OCI-LY1 (cell line): Measurements from ENCODE around the gene NAA35.

Source experiments
- H2AFZ ChIP-seq: fragments of 200-600 bp; sonication (generic), shearing (Covaris generic); 2 replicates; pipeline ENCODE4 v1.6.0; 2014; ENCODE audit warnings: antibody characterized with exemption, mild to moderate bottlenecking, low read length
- H3F3A ChIP-seq: fragments of 200-600 bp; sonication (generic), shearing (Covaris generic); 2 replicates; pipeline ENCODE4 v1.6.0; 2014; ENCODE audit warnings: mild to moderate bottlenecking, antibody characterized with exemption, low read length, moderate library complexity; ENCODE audit not compliant: insufficient read depth
- H3K27ac ChIP-seq: fragments of 200-600 bp; sonication (generic); 2 replicates; pipeline ENCODE4 v1.5.1; 2014; ENCODE audit warnings: low read length, mixed run types, mild to moderate bottlenecking, low read depth; ENCODE audit not compliant: poor library complexity, severe bottlenecking
- H3K27me3 ChIP-seq: fragments of 200-600 bp; sonication (generic); 2 replicates; pipeline ENCODE4 v1.6.0; 2014; ENCODE audit warnings: antibody characterized with exemption, mild to moderate bottlenecking, low read length, moderate library complexity; ENCODE audit not compliant: insufficient read depth
- H3K36me3 ChIP-seq: fragments of 200-600 bp; sonication (generic); 2 replicates; pipeline ENCODE4 v1.6.1; 2014; ENCODE audit warnings: mild to moderate bottlenecking, antibody characterized with exemption, low read length, moderate library complexity, mixed read lengths; ENCODE audit not compliant: insufficient read depth
- H3K4me1 ChIP-seq: fragments of 200-600 bp; sonication (generic); 2 replicates; pipeline ENCODE4 v1.5.1; 2014; ENCODE audit warnings: mild to moderate bottlenecking, low read length, moderate library complexity; ENCODE audit not compliant: insufficient read depth, severe bottlenecking
- H3K4me2 ChIP-seq: fragments of 200-600 bp; sonication (generic), shearing (Covaris generic); 2 replicates; pipeline ENCODE4 v1.6.1; 2014; ENCODE audit warnings: low read length
- H3K4me3 ChIP-seq: fragments of 200-600 bp; sonication (generic); 2 replicates; pipeline ENCODE4 v1.5.1; 2014; ENCODE audit warnings: low read length, low read depth, mild to moderate bottlenecking, mixed read lengths; ENCODE audit not compliant: poor library complexity, severe bottlenecking
- H3K79me2 ChIP-seq: fragments of 200-600 bp; shearing (Covaris generic); 2 replicates; pipeline ENCODE4 v1.6.1; 2016; ENCODE audit warnings: mixed run types, low read length, mixed read lengths; ENCODE audit not compliant: insufficient read depth
- H3K9ac ChIP-seq: fragments of 200-600 bp; sonication (generic), shearing (Covaris generic); 2 replicates; pipeline ENCODE4 v1.6.1; 2014; ENCODE audit warnings: mild to moderate bottlenecking, low read length, mixed read lengths
- H3K9me2 ChIP-seq: fragments of 200-600 bp; sonication (generic), shearing (Covaris generic); 2 replicates; pipeline ENCODE4 v1.6.1; 2014; ENCODE audit warnings: low read depth, mild to moderate bottlenecking, low read length, mixed read lengths
- H3K9me3 ChIP-seq: fragments of 200-600 bp; shearing (Covaris generic); 2 replicates; pipeline ENCODE4 v1.6.1; 2014; ENCODE audit warnings: low read length, mixed read lengths
- H4K20me1 ChIP-seq: fragments of 200-600 bp; sonication (generic), shearing (Covaris generic); 2 replicates; pipeline ENCODE4 v1.6.0; 2016; ENCODE audit warnings: mild to moderate bottlenecking, low read length; ENCODE audit not compliant: insufficient read depth
- CTCF ChIP-seq: fragments of 200-600 bp; sonication (generic), shearing (Covaris generic); IDR thresholded peaks from 2 replicates; pipeline ENCODE4 v1.5.1; 2017; ENCODE audit warnings: mild to moderate bottlenecking, antibody characterized with exemption, low read length, moderate library complexity, mixed read lengths
- EZH2 ChIP-seq: fragments of 200-600 bp; sonication (generic), shearing (Covaris generic); IDR thresholded peaks from 2 replicates; pipeline ENCODE4 v1.8.0; 2017; ENCODE audit warnings: borderline replicate concordance, mixed run types, mild to moderate bottlenecking, antibody characterized with exemption, low read length, moderate library complexity, mixed read lengths

Gene NAA35

GRCh38 chr9:86034863-86035734 is 94.2 kb downstream of the NAA35 start:
- Histone ChIP-seq H3K27me3 (no peaks in the 10 kb centered on the region), H3K4me2 (no peak overlapping the region), H3F3A (no peaks in the 10 kb centered on the region), H3K9ac (no peak overlapping the region), H2AFZ (no peak overlapping the region), H3K27ac (no peak overlapping the region), H3K9me3 (no peaks in the 10 kb centered on the region), H3K4me1 (no peaks in the 10 kb centered on the region), H3K79me2 (no peaks in the 10 kb centered on the region), H3K9me2 (no peaks in the 10 kb centered on the region), H3K4me3 (no peak overlapping the region), H3K36me3 (no peaks in the 10 kb centered on the region), H4K20me1 (no peaks in the 10 kb centered on the region)
- TF ChIP-seq EZH2 = no peak
- peak; percentile 60 for TF ChIP-seq CTCF

GRCh38 chr9:86035827-86036440 is 95.0 kb downstream of the NAA35 start:
- no peak overlapping the region for H3K4me2 ChIP-seq
- H3K4me3 ChIP-seq = no peak overlapping the region
- no peaks in the 10 kb centered on the region for H3K27me3 ChIP-seq
- no peaks in the 10 kb centered on the region for H3K9me3 ChIP-seq
- H3K9me2 ChIP-seq = no peaks in the 10 kb centered on the region
- H3K27ac ChIP-seq = no peak overlapping the region
- H3K79me2 ChIP-seq = no peaks in the 10 kb centered on the region
- H3K9ac ChIP-seq = no peak overlapping the region
- no peaks in the 10 kb centered on the region for H3K36me3 ChIP-seq
- no peaks in the 10 kb centered on the region for H4K20me1 ChIP-seq
- TF ChIP-seq CTCF (no peak), EZH2 (no peak)
- H2AFZ ChIP-seq = no peak overlapping the region
- H3K4me1 ChIP-seq = no peaks in the 10 kb centered on the region
- no peaks in the 10 kb centered on the region for H3F3A ChIP-seq

DNA sequence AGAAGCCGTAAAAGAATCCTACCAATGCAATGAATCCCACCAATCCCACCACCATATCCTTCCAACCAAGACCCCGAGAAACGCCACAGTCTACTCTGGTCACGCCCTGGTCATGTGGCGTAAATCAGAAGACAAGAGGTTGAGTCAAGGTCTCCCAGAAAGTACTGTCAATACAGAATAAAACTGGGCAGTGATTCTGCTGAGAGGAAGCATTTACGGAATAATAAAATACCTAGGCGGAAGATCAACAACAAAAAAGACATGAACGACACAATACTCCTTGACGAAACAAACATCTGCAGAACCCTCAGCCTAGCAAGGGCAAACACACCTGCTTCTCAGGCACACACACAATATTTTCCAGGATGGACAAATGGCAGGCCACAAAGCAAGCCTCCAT is 95.6 kb downstream of the NAA35 start:
- H3K36me3 ChIP-seq = no peaks in the 10 kb centered on the region
- no peaks in the 10 kb centered on the region for H3K9me3 ChIP-seq
- no peaks in the 10 kb centered on the region for H3K27me3 ChIP-seq
- H3K9ac ChIP-seq = no peak overlapping the region
- H2AFZ ChIP-seq = no peak overlapping the region
- no peak overlapping the region for H3K27ac ChIP-seq
- no peaks in the 10 kb centered on the region for H4K20me1 ChIP-seq
- H3K4me1 ChIP-seq = no peaks in the 10 kb centered on the region
- no peaks in the 10 kb centered on the region for H3F3A ChIP-seq
- no peak overlapping the region for H3K4me2 ChIP-seq
- no peak overlapping the region for H3K4me3 ChIP-seq
- TF ChIP-seq EZH2 = no peak
- no peak for TF ChIP-seq CTCF
- no peaks in the 10 kb centered on the region for H3K9me2 ChIP-seq
- no peaks in the 10 kb centered on the region for H3K79me2 ChIP-seq
